Fibroblast of lung (primary cell): ENCODE results near the gene SLC6A17. TPM values are rescaled to one million over a fixed set of nuclear protein-coding genes. Genes with fewer than 3 reads are reported as not detected.

ENCODE experiments used
- DNase-seq, 2 donors: peaks; one replicate each; pipeline versions ENCODE4 v3.0.0 to v3.0.0-alpha.2; 2010; ENCODE audit warnings: low read depth in 2 of 2
- H2AFZ ChIP-seq: 2 replicates; pipeline ENCODE4 v1.5.1; 2012; ENCODE audit warnings: low read length, control low read depth, inconsistent platforms
- H3K27ac ChIP-seq: 2 replicates; pipeline ENCODE4 v1.5.1; 2011; ENCODE audit warnings: low read length, control low read depth; ENCODE audit not compliant: insufficient read depth
- H3K27me3 ChIP-seq: 2 replicates; pipeline ENCODE4 v1.5.1; 2011; ENCODE audit warnings: mild to moderate bottlenecking, low read length; ENCODE audit not compliant: control insufficient read depth, insufficient read depth
- H3K36me3 ChIP-seq: 2 replicates; pipeline ENCODE4 v1.5.1; 2011; ENCODE audit warnings: low read length; ENCODE audit not compliant: control insufficient read depth, insufficient read depth
- H3K4me1 ChIP-seq: 2 replicates; pipeline ENCODE4 v1.5.1; 2011; ENCODE audit warnings: low read length; ENCODE audit not compliant: control insufficient read depth, insufficient read depth; ENCODE audit errors: extremely low read depth
- H3K4me2 ChIP-seq: 2 replicates; pipeline ENCODE4 v1.5.1; 2011; ENCODE audit warnings: low read length, control low read depth; ENCODE audit not compliant: insufficient read depth; ENCODE audit errors: extremely low read depth
- H3K4me3 ChIP-seq, 4 experiments: fragments of 200-600 bp in 1 of 4; sonication (generic) in 1 of 4; replicated peaks in 1 of 4; 2 replicates each; pipeline ENCODE4 v1.5.1; 2011 to 2016; ENCODE audit warnings: low read length in 4 of 4, low read depth in 3 of 4, mild to moderate bottlenecking in 3 of 4, control low read depth in 2 of 4, inconsistent platforms in 1 of 4, mixed read lengths in 1 of 4; ENCODE audit not compliant: insufficient read depth in 1 of 4; ENCODE audit errors: control extremely low read depth in 1 of 4
- H3K79me2 ChIP-seq: 2 replicates; pipeline ENCODE4 v1.5.1; 2012; ENCODE audit warnings: mild to moderate bottlenecking, low read length, inconsistent platforms; ENCODE audit not compliant: control insufficient read depth, insufficient read depth
- H3K9ac ChIP-seq: 2 replicates; pipeline ENCODE4 v1.5.1; 2011; ENCODE audit warnings: mild to moderate bottlenecking, low read length, control low read depth; ENCODE audit not compliant: insufficient read depth
- H3K9me3 ChIP-seq: 2 replicates; pipeline ENCODE4 v1.5.1; 2012; ENCODE audit warnings: low read depth, low read length; ENCODE audit not compliant: control insufficient read depth, insufficient read depth
- H4K20me1 ChIP-seq: 2 replicates; pipeline ENCODE4 v1.5.1; 2011; ENCODE audit warnings: low read length; ENCODE audit not compliant: control insufficient read depth, insufficient read depth; ENCODE audit errors: extremely low read depth
- EZH2 ChIP-seq: IDR thresholded peaks from 2 replicates; pipeline ENCODE4 v1.5.1; 2012; ENCODE audit warnings: low read length, control low read depth, mild to moderate bottlenecking; ENCODE audit errors: missing control alignments
- polyA plus RNA-seq, 2 donors: library from polyadenylated mRNA; depleted of rRNA in 1 of 2; stranded (reverse) in 1 of 2; unstranded in 1 of 2; fragments of >200 nt; gene quantifications; 2 replicates each; pipeline ENCODE4 v1.2.1, GENCODE V29; 2011 to 2012; ENCODE audit warnings: missing spikeins in 1 of 2
- total RNA-seq: library from RNA; depleted of rRNA; stranded (reverse); fragments of >200 nt; gene quantifications from 2 replicates; pipeline ENCODE4 v1.2.1, GENCODE V29; 2014
- TF ChIP-seq, protein P1 (sequence below), 2 donors: IDR thresholded peaks in 1 of 2; conservative IDR thresholded peaks in 1 of 2; 1 replicate in 1 of 2; 2 replicates in 1 of 2; pipeline ENCODE4 v1.5.1; 2011 to 2012; ENCODE audit warnings: low read length in 2 of 2, control low read depth in 1 of 2, inconsistent platforms in 1 of 2, low read depth in 1 of 2, mild to moderate bottlenecking in 1 of 2

The SLC6A17 gene
- total and polyA plus RNA-seq, 2 donors (not counting 1 experiment from before 2014, with no cell fraction given): under 0.01 to 0.14 TPM

DNA sequence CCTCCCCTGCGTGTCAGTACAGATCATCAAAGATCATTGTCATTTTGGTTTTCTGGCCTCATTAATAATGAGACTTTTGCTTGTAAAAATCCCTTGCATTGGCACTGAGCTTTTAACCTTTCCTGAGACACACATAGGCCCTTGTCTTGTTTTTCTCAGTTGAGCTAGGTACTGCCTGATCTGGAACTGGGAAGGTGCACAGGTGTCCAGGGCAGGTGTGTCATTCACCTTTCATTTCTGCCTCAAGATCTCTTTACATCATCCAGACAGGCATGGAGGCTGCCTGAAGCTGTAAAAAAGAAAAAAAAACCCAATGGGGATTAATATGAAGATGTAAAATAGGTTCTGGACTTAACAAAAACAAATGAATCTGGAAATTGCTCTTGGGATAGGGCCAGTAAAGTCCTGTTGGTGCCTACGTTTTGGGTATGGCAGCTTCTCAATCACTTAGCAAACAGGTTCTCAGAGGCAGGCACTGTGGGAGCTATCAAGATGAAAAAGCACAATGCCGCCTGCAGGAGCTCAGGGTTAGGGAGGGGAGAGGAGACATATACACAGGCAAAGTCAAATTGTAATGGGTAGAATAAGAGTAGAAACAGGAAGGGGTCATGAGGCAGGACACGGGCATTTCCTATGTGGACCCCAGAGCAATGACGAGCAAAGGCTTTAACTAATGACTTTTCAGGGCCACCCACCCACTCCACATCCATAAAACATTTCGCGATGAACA is 58.8 kb downstream of the SLC6A17 start:
- TF ChIP-seq EZH2: no peak
- TF ChIP-seq, protein P1, sequence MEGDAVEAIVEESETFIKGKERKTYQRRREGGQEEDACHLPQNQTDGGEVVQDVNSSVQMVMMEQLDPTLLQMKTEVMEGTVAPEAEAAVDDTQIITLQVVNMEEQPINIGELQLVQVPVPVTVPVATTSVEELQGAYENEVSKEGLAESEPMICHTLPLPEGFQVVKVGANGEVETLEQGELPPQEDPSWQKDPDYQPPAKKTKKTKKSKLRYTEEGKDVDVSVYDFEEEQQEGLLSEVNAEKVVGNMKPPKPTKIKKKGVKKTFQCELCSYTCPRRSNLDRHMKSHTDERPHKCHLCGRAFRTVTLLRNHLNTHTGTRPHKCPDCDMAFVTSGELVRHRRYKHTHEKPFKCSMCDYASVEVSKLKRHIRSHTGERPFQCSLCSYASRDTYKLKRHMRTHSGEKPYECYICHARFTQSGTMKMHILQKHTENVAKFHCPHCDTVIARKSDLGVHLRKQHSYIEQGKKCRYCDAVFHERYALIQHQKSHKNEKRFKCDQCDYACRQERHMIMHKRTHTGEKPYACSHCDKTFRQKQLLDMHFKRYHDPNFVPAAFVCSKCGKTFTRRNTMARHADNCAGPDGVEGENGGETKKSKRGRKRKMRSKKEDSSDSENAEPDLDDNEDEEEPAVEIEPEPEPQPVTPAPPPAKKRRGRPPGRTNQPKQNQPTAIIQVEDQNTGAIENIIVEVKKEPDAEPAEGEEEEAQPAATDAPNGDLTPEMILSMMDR (conservative IDR thresholded peaks at IDR 0.05 in 1 of 2, IDR thresholded peaks at IDR 0.05 in 1 of 2; ENCODE audit: low read depth in 1 of 2, low read length in 2 of 2): no peak
- Histone ChIP-seq H3K9me3 (no peaks in the 10 kb centered on the region), H3K4me2 (peak overlapping the region; percentile 75), H3K27me3 (peaks cover 26% of the 10 kb centered on the region), H3K4me3 (peak overlapping the region in 3 of 4 experiments; percentile 39 to 63 (median 58)), H4K20me1 (no peaks in the 10 kb centered on the region), H2AFZ (peak overlapping the region; percentile 77), H3K9ac (no peak overlapping the region), H3K79me2 (no peaks in the 10 kb centered on the region), H3K36me3 (no peaks in the 10 kb centered on the region), H3K4me1 (peaks cover 2% of the 10 kb centered on the region), H3K27ac (peak overlapping the region; percentile 29)
- no peak for DNase-seq

DNA sequence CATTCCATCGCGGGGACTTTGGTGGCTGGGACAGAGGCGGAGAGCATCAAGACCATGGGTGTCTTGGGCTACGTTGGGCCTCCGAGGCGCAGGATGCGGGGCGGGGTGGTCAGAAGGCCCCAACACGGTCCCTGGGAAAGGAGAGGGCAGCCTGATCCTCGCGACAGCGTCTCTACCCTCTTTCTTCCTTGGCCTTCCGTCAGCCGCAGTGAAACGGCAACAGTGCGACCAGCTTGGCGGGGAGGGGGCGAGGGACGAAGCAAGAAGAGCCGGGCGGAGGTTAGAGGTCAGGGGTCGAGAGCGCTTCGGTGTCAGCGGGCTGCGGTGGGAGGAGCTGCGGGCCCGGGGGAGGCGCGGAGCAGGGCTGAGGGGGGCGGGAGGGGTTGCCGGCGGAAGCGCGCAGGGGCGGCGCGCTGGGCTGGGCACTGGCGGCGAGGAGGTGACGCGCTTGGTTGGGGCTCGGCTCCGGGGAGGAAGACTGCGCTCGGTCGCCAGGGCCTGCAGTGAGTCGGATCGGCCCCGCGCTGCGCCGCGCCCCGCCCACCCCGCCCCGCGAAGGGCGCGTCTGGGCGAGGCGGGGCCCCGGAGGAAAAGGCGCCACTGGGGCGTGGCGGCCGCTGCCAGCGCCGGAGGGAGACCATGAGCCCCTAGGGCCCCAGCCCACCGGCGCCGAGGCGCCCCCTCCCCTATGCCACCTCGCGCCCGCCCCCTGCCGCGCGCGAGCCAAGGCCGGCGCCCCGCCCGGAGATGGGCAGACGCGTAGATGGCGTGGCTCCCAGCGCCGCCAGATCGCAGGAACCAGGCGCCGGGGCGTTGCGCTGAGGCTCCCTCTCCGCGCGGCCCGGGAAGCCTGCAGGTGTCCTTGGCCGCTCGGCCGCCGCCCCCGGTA is 59.7 kb downstream of the SLC6A17 start, which contains the start of gene KCNC4:
TSS of gene KCNC4 (plus strand) at position 600 of the 889 bp plus-strand sequence. CDS start 1,186 bp downstream, outside the sequence.
- Histone ChIP-seq H3K79me2 (no peaks in the 10 kb centered on the region), H3K9ac (peak within 1 kb of the TSS; percentile 36), H3K4me1 (peaks cover 2% of the 10 kb centered on the region), H3K4me2 (peak within 1 kb of the TSS; percentile 75), H4K20me1 (no peaks in the 10 kb centered on the region), H3K36me3 (no peaks in the 10 kb centered on the region), H3K9me3 (no peaks in the 10 kb centered on the region), H3K27me3 (peaks cover 26% of the 10 kb centered on the region), H3K4me3 (peak within 1 kb of the TSS; percentile 31 to 63 (median 48)), H3K27ac (peak within 1 kb of the TSS; percentile 29), H2AFZ (peak within 1 kb of the TSS; percentile 77)
- peak; percentile 77 to 85 for DNase-seq
- no peak for TF ChIP-seq EZH2
- TF ChIP-seq, protein P1 (conservative IDR thresholded peaks at IDR 0.05 in 1 of 2, IDR thresholded peaks at IDR 0.05 in 1 of 2; ENCODE audit: low read depth in 1 of 2, low read length in 2 of 2): no peak
